HG03139 (cell line): ENCODE results near the gene KIAA1328.
"Not testable (repeated sequence)": the region's sequence is repeated elsewhere in the genome, so short reads cannot be mapped to it uniquely, and the experiment has no call there.

Experiments used
- ATAC-seq: cut with Tn5 transposase; IDR thresholded peaks from one replicate; pipeline ENCODE4 v1.9.1; 2021; ENCODE audit not compliant: unreplicated experiment

KIAA1328 gene

DNA sequence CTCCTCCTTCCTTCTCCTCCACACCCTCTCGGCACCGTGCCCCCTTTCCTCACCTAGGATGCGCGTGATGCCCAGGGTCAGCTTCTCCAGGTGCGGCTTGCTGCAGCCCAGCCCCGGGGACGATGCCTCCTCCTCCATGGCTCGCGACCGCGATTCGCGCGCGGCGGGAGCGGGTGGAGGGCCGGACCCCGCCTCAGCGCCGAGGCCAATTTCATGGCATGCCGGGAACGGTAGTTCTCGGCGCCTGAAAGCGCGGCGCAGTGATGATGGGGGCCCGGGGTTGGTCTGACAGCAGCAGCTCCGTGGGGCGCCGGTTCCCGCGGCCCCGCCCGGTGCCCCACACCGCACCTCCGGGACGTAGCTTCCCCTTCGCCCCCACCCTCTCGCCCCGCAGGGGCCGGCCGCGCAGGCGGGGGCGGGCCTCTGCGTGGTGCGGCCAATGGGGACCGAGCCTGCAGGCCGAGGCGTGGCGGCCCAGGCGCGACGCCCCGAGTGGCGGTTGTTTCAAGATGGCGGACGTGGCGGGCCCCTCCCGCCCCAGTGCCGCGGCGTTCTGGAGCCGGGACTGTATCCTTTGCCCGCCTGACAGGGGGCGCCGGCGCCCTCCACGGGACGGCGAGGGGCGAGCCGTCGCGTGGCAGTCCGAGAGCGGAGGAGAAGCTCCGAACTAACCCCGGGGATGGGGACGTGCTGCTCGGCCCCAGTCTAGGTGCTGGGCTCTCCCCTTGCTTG is at the start of gene KIAA1328, which contains the start of gene TPGS2:
Gene KIAA1328, plus strand, starts transcription at position 498 of the 732 bp plus-strand sequence. Its CDS starts 12 bp downstream, at position 510.
Gene TPGS2, minus strand, starts transcription at position 373 of the 732 bp plus-strand sequence. Its CDS starts 235 bp downstream, at position 138.
- ATAC-seq, result peak; percentile 93

DNA sequence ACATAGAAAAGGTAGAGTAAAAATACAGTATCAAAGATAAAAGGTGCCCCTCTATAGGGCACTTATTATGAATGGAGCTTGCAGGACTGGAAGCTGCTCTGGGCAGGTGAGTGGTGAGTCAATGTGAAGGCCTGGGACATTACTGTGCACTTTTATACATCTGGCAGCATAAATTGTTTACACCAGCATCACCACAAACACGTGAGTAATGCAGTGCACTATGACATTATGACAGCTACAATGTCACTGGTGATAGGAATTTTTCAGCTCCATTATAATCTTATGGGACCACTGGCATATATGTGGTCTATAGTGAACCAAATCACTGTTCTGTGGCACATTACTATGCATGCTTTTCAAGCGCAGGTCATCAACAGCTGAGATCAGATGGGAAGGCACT is 48.2 kb upstream of the KIAA1328 start:
- ATAC-seq, result no peak

DNA sequence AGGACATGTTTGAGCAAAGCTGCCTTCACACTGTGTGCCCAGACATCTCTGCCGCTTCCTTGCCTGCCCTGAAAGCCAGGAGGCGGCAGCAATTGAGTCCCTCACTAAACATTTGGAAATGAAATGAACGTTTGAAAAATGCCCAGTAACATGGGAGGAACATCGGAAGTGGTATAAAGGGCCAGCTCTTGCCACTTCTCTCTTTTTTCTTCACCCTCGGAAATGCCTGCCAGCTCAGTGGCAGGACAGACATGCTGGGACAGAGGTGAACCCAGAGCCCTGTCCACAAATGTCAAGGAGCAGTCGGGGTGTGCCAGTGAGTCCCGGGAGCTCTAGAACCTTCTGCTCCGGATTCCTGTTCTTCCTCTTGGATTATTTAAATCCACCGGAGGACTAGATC is 46.2 kb upstream of the KIAA1328 start:
- ATAC-seq, result no peak

DNA sequence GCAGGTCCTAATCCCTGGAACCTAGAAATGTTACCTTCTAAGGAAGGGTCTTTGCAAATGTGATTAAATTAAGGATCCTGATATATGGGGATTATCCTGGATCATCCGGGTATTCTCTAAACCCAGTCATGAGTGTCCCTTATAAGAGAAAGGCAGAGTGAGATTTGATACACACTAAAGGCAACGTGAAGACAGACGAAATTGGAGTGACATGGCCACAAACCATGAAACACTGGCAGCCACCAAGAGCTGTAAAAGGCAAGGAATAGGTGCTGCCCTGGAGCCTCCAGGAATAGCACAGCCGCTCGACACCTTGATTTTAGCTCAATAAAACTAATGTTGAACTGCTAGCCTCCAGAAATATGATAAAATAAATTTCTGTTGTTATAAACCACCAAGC is 45.1 kb upstream of the KIAA1328 start:
- no peak for ATAC-seq

GRCh38 chr18:36786686-36787085 is 42.2 kb upstream of the KIAA1328 start:
- ATAC-seq, result no peak

DNA sequence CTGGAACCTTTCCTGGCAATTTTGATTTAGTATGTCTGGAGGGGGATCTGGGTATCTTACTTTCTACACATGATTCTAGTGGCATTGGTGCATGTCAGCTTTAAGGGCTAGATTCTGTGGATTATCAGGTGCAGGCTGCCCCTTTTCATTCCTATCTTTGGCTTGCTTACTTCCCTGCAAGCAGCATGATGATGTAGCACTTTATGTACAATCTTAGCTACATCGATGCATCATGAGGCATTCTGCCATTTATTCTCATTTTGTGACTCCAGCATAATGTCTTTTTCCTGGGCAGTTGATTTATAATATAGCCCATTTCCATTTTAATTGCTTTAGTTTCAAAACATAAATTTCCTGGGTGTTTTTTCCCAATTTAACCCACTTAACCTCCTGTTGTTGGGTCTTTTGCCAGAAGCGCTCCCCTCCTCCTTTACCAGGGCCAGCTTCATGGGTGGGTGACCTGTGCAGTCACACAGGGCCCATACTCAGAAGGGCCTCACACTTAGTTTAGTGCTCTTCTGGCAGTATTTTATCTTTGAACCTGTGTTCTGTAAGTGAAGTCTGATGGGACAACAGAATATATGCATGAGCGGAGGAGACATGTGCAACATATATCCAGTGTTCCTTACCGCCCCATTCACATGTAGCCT is 36.2 kb upstream of the KIAA1328 start:
- ATAC-seq, result no peak

GRCh38 chr18:36798738-36799473 is 30.0 kb upstream of the KIAA1328 start:
- ATAC-seq, result no peak

GRCh38 chr18:36805105-36805504 is 23.8 kb upstream of the KIAA1328 start:
- no peak for ATAC-seq

- ATAC-seq, result no peak
Observed at GRCh38 chr18:36808681-36809080, 20.2 kb upstream of the KIAA1328 start.

DNA sequence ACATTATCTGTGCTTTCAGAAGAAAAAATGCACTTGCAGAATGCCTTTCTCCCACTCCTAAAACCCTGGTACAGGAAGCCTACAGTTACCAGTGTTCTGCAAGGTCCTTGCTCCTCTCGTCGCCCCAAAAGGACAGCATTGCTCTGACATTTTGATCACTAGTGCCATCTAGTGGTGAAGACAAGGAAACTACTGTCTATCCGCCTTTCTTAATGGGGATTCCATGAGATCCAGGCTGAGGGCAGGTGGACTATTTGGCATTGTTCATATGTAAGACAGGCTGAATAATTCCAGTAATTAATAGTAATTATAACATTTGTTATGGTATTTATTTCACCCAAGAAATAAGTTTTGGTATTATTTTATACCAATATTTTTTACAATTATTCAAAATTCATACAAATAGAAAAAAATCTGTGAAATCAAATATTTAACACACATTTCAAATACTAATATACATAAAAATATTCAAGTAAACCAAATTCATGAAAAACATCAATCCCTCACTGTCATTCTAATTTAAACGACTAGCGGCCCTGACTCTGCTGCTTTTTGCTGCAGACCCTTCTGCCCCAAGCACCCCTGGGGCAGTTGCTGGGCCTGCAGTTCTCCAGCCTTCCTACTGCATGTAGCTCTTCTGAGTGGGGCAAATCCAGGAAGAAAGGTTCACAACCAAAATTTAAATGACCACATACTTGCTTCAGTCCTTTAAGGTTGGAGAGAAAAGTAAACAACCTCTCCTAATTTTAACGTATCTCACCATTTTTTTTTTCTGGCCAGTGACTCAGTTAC is 19.1 kb upstream of the KIAA1328 start:
- ATAC-seq, result peak; percentile 91

DNA sequence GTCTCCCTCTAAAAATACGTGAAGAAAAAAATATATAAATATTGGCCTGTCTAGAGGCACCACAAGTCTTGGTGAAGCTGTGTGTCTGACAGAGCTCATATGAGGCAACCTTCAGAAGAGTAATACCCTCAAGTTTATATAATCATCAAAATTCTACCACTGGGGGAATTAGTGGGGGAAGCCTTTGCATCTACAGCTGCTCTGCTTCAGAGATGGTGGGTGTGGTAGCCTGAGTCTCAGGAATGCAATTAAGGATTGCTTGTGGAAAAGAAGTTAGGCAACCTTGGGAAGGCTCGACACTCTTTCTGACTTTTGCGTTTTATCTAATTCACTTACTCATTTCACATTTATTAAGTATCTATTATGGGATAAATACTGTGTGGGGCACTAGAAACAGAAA is 17.5 kb upstream of the KIAA1328 start:
- no peak for ATAC-seq

DNA sequence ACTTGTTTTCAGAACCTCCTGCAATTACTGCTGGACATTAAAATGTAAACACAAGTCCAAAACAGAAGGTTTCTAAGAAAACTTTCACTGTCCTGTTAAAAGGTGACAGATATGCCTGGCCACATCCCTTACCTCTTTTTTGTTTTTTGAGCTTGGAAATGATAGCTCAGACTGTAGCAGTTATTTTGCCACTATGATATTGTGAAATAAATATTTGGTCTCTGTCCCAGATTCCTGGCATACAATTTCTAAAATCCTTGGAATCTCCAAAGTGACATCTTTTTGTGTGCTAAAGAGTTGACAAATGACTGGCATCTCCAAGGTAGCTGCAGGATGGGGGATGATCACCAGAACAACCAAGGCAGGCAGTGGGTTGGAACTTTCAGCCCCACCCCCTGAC is 17.0 kb upstream of the KIAA1328 start:
- no peak for ATAC-seq

GRCh38 chr18:36812678-36813077 is 16.2 kb upstream of the KIAA1328 start:
- ATAC-seq, result no peak

- no peak for ATAC-seq
Observed at GRCh38 chr18:36813101-36813775, 15.7 kb upstream of the KIAA1328 start.

DNA sequence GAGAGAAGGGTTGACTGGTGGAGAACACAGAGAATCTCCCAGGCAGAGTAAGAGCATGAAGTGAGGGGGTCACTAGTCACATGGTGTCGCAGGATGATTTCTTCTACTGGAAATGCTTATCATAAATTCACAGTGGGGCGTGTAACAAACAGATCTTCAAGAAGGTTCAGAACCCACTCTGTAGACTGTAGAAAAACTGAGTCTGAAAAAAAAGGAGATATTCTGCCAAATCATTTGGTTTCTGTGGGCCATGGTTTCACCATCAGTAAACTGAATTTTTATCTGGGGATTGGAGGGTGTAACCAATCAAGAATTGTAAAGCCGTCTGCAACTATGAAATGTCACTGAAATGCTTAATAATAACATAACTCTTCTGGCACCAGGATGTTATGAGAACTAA is 15.1 kb upstream of the KIAA1328 start:
- ATAC-seq, result no peak

- no peak for ATAC-seq
Observed at GRCh38 chr18:36814994-36815393, 13.9 kb upstream of the KIAA1328 start.

DNA sequence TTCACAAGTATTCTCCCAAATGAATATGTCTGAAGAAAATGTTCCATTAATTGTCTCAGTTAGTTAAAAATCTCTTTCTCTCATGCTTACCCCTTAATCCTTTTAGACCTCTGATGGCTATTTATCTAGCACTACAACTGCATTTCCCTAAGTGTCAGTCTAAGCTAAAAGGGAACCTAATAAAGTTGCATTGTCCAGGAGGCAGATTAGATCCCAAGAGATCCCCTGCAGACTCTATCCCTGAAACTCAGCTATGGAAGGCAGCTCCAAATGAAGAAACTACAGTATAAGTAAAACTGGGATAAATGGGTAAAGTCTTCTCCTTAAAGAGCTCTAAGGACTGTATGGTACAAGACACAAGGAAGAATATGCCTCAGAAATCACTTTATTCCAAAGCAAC is 12.8 kb upstream of the KIAA1328 start:
- not testable (repeated sequence) for ATAC-seq

DNA sequence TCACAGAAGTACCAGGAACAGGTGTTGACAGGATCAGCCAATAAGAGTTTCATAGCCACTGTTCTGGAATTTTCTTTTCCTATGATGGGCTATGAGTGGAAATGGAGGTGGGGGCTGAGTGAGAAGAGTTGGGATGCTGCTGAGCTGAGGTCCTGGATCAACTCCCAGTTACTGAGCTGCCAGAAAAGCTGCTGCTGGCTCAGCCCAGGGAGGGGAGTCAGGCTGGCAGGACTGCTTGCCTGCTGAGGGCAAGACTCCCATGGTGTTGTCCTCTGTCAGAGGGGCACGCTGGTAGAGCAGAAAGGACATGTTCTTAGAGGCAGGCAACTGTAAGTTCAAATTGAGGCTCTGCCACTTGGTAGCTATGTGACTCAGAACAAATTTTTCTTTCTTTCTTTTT is 11.9 kb upstream of the KIAA1328 start:
- no peak for ATAC-seq

GRCh38 chr18:36818652-36819051 is 10.3 kb upstream of the KIAA1328 start:
- no peak for ATAC-seq

- ATAC-seq, result no peak
Observed at GRCh38 chr18:36819621-36820020, 9.3 kb upstream of the KIAA1328 start.
